PC-3 (cell line): ENCODE measurements around the gene STRBP. TPM values are rescaled to one million over a fixed set of nuclear protein-coding genes. Genes with fewer than 3 reads are reported as not detected.

Source experiments
- ATAC-seq: fragments of 200-7000 bp; cut with Tn5 transposase; 2 replicates; pipeline ENCODE4 v1.9.1; 2020; ENCODE audit warnings: mild to moderate bottlenecking, moderate library complexity
- BruUV-seq: library from RNA; stranded (reverse); fragments of 400-500 nt; replicated peaks from 2 replicates; lab custom pipeline; 2021; lab: Mats Ljungman, UMichigan
- CTCF ChIA-PET: fragments of 300-600 bp; sonication (Branson Sonifier 250); formaldehyde crosslinking; loops from one replicate; lab custom pipeline; 2022; ENCODE audit warnings: antibody characterized with exemption; lab: Charles Lee
- POLR2A ChIA-PET: fragments of 300-600 bp; sonication (Branson Sonifier 250); formaldehyde crosslinking; loops from one replicate; lab custom pipeline; 2022; ENCODE audit warnings: antibody characterized with exemption; ENCODE audit not compliant: unreplicated experiment; lab: Charles Lee
- DNase-seq: peaks from one replicate; pipeline ENCODE4 v3.0.0-alpha.2; 2015
- H2AFZ ChIP-seq: fragments of 300-600 bp; sonication (generic); 2 replicates; pipeline ENCODE4 v1.6.0; 2016; ENCODE audit warnings: antibody characterized with exemption, low read length
- H3F3A ChIP-seq: fragments of 300-600 bp; sonication (generic); one replicate; pipeline ENCODE4 v1.6.0; 2017; ENCODE audit warnings: antibody characterized with exemption, low read length, control low read depth, mild to moderate bottlenecking; ENCODE audit not compliant: unreplicated experiment
- H3K27ac ChIP-seq: fragments of 300-600 bp; sonication (generic); 2 replicates; pipeline ENCODE4 v1.5.1; 2016; ENCODE audit warnings: mild to moderate bottlenecking, low read length
- H3K27me3 ChIP-seq: fragments of 300-600 bp; sonication (generic); 2 replicates; pipeline ENCODE4 v1.6.1; 2016; ENCODE audit warnings: low read length, mixed read lengths
- H3K36me3 ChIP-seq: fragments of 300-600 bp; sonication (generic); 2 replicates; pipeline ENCODE4 v1.6.1; 2016; ENCODE audit warnings: low read depth, mixed run types, low read length, mixed read lengths
- H3K4me1 ChIP-seq: fragments of 300-600 bp; sonication (generic); 2 replicates; pipeline ENCODE4 v1.5.1; 2016; ENCODE audit warnings: low read length; ENCODE audit not compliant: insufficient read depth
- H3K4me2 ChIP-seq: fragments of 300-600 bp; sonication (generic); 2 replicates; pipeline ENCODE4 v1.6.0; 2016; ENCODE audit warnings: low read length
- H3K4me3 ChIP-seq: fragments of 300-600 bp; sonication (generic); 2 replicates; pipeline ENCODE4 v1.5.1; 2016; ENCODE audit warnings: mild to moderate bottlenecking, low read length, mixed read lengths
- H3K79me2 ChIP-seq: fragments of 300-600 bp; sonication (generic); 2 replicates; pipeline ENCODE4 v1.6.1; 2017; ENCODE audit warnings: low read length, mixed read lengths
- H3K9ac ChIP-seq: fragments of 300-600 bp; sonication (generic); 2 replicates; pipeline ENCODE4 v1.6.0; 2016; ENCODE audit warnings: mild to moderate bottlenecking, low read length
- H3K9me2 ChIP-seq: fragments of 300-600 bp; sonication (generic); replicated peaks from 2 replicates; pipeline ENCODE4 v1.6.1; 2016; ENCODE audit warnings: mixed run types, low read length, mixed read lengths
- H3K9me3 ChIP-seq: fragments of 300-600 bp; sonication (generic); 2 replicates; pipeline ENCODE4 v1.6.1; 2016; ENCODE audit warnings: low read length, mixed read lengths
- H4K20me1 ChIP-seq: fragments of 300-600 bp; sonication (generic); 2 replicates; pipeline ENCODE4 v1.6.1; 2016; ENCODE audit warnings: low read length, mixed read lengths
- CTCF ChIP-seq: fragments of 300-600 bp; sonication (generic); conservative IDR thresholded peaks from 2 replicates; pipeline ENCODE4 v1.5.1; 2017; ENCODE audit warnings: antibody characterized with exemption, low read depth, mild to moderate bottlenecking, low read length
- EZH2 ChIP-seq: fragments of 300-600 bp; sonication (generic); IDR thresholded peaks from one replicate; pipeline ENCODE4 v1.6.1; 2017; ENCODE audit warnings: antibody characterized with exemption, mild to moderate bottlenecking, low read length; ENCODE audit not compliant: unreplicated experiment
- EZH2phosphoT487 ChIP-seq: fragments of 300-600 bp; sonication (generic); IDR thresholded peaks from 2 replicates; pipeline ENCODE4 v1.6.1; 2018; ENCODE audit warnings: mild to moderate bottlenecking, antibody characterized with exemption, low read length, borderline replicate concordance
- intact Hi-C: fragments of 100-400 bp; cut with micrococcal nuclease; formaldehyde crosslinking; loops from 2 replicates; pipeline ENCODE4 v1.9.0; 2023
- total RNA-seq: library from RNA; depleted of rRNA; stranded (reverse); fragments of >200 nt; gene quantifications from 2 replicates; pipeline ENCODE4 v1.2.3, GENCODE V29; 2014

The STRBP gene
- total RNA-seq, 1 experiment from 2014 or later: 19.2 TPM

GRCh38 chr9:123220127-123220526, 48.3 kb downstream of the STRBP start:
- intact Hi-C loops: loop anchor here (10.0 kb wide), 1 partner anchor 95 kb away; no protein-coding TSS in a partner anchor
- no peaks in the 10 kb centered on the region for H4K20me1 ChIP-seq
- no peak overlapping the region for H3K9ac ChIP-seq
- TF ChIP-seq EZH2 (no peak), EZH2phosphoT487 (no peak), CTCF (no peak)
- no TSS peak for BruUV-seq
- H3K4me3 ChIP-seq: no peak overlapping the region
- H3K36me3 ChIP-seq: no peaks in the 10 kb centered on the region
- no peak overlapping the region for H2AFZ ChIP-seq
- no peak for ATAC-seq
- ChIA-PET POLR2A (no interaction called here), CTCF (no interaction called here)
- H3K79me2 ChIP-seq: no peaks in the 10 kb centered on the region
- no peaks in the 10 kb centered on the region for H3K9me3 ChIP-seq
- no peak for DNase-seq
- H3K27ac ChIP-seq: no peak overlapping the region
- H3K4me2 ChIP-seq: no peak overlapping the region
- no peaks in the 10 kb centered on the region for H3F3A ChIP-seq
- 0 out of 2 replicates have a peak, but pooled peaks cover under 1% of the 10 kb centered on the region for H3K4me1 ChIP-seq
- H3K27me3 ChIP-seq: no peaks in the 10 kb centered on the region
- H3K9me2 ChIP-seq: no peaks in the 10 kb centered on the region

- ChIA-PET POLR2A (no interaction called here), CTCF (no interaction called here)
Measured at GRCh38 chr9:123218831-123219230, 49.6 kb downstream of the STRBP start.

More at GRCh38 chr9:123218831-123219230, 49.6 kb downstream of the STRBP start:
- H3K4me1 ChIP-seq: no peaks in the 10 kb centered on the region
- intact Hi-C loops: no loop called here
- no peaks in the 10 kb centered on the region for H3K79me2 ChIP-seq
- H3F3A ChIP-seq: no peaks in the 10 kb centered on the region
- no peaks in the 10 kb centered on the region for H3K36me3 ChIP-seq
- no peaks in the 10 kb centered on the region for H3K9me2 ChIP-seq
- TF ChIP-seq CTCF (no peak), EZH2phosphoT487 (no peak), EZH2 (no peak)
- no peak overlapping the region for H3K9ac ChIP-seq
- DNase-seq: no peak
- H3K4me3 ChIP-seq: no peak overlapping the region
- no peaks in the 10 kb centered on the region for H4K20me1 ChIP-seq
- no peaks in the 10 kb centered on the region for H3K9me3 ChIP-seq
- no peak for ATAC-seq
- no peak overlapping the region for H3K27ac ChIP-seq
- no TSS peak for BruUV-seq
- H3K27me3 ChIP-seq: no peaks in the 10 kb centered on the region
- H2AFZ ChIP-seq: no peak overlapping the region
- no peak overlapping the region for H3K4me2 ChIP-seq
